GM23248 (cell line): ENCODE data around the gene DPYD.

ENCODE experiments used
- EZH2 ChIP-seq: fragments of 200-600 bp; sonication (generic); IDR thresholded peaks from 2 replicates; pipeline ENCODE4 v1.6.1; 2018; ENCODE audit warnings: antibody characterized with exemption, mild to moderate bottlenecking; ENCODE audit not compliant: insufficient read depth, poor library complexity, severe bottlenecking
- EZH2phosphoT487 ChIP-seq: fragments of 200-600 bp; sonication (generic); IDR thresholded peaks from 2 replicates; pipeline ENCODE4 v1.6.1; 2018; ENCODE audit warnings: antibody characterized with exemption, moderate library complexity, mild to moderate bottlenecking, low read depth; ENCODE audit not compliant: insufficient read depth

GRCh38 chr1:97186381-97186780, 734.5 kb downstream of the DPYD start:
- TF ChIP-seq EZH2 (no peak), EZH2phosphoT487 (no peak)
